HepG2 (cell line): ENCODE data around the gene SMTN. TPM values are rescaled to one million over a fixed set of nuclear protein-coding genes. Genes with fewer than 3 reads are reported as not detected.

Source experiments
- AGO2 ChIP-seq: fragments of 200-400 bp; formaldehyde crosslinking; optimal IDR thresholded peaks from 2 replicates; pipeline ENCODE3; 2017; ENCODE audit warnings: mild to moderate bottlenecking, low read depth, low read length, moderate library complexity
- FOXO1 ChIP-seq: sonication (generic); formaldehyde crosslinking; IDR thresholded peaks from 2 replicates; pipeline ENCODE4 v1.4.0; 2020; ENCODE audit warnings: missing genetic modification reagents
- POLR2G ChIP-seq: fragments of 200-400 bp; formaldehyde crosslinking; IDR thresholded peaks from 2 replicates; pipeline ENCODE4 v1.6.1; 2018; ENCODE audit warnings: mild to moderate bottlenecking, low read depth, low read length, moderate library complexity
- RARA ChIP-seq: IDR thresholded peaks from 2 replicates; pipeline ENCODE4 v1.6.1; 2016; ENCODE audit warnings: missing genetic modification reagents, missing compliant biosample characterization
- REPIN1 ChIP-seq: sonication (generic); formaldehyde crosslinking; IDR thresholded peaks from 2 replicates; pipeline ENCODE4 v1.8.0; 2022; ENCODE audit warnings: missing genetic modification reagents, low read depth, mild to moderate bottlenecking, borderline replicate concordance
- ZBTB4 ChIP-seq: sonication (generic); formaldehyde crosslinking; IDR thresholded peaks from 2 replicates; pipeline ENCODE4 v1.4.0; 2020; ENCODE audit warnings: missing genetic modification reagents, mild to moderate bottlenecking, borderline replicate concordance
- ZNF567 ChIP-seq: sonication (generic); formaldehyde crosslinking; IDR thresholded peaks from 2 replicates; pipeline ENCODE4 v1.8.1; 2023; ENCODE audit warnings: mild to moderate bottlenecking, missing genetic modification reagents, borderline replicate concordance
- ZNF782 ChIP-seq: sonication (generic); formaldehyde crosslinking; IDR thresholded peaks from 2 replicates; pipeline ENCODE4 v1.4.0; 2020; ENCODE audit warnings: missing genetic modification reagents, mild to moderate bottlenecking, borderline replicate concordance
- polyA plus RNA-seq, 8 experiments: library from polyadenylated mRNA; depleted of rRNA in 3 of 8; stranded (reverse) in 7 of 8; unstranded in 1 of 8; fragments of >200 nt; fragmentation: Illumina TruSeq in 4 of 8; extraction: Trizol in 4 of 8; gene quantifications; 2 replicates each; pipeline versions ENCODE4 v1.2.1 to v1.2.3, GENCODE V29; 2011 to 2016; ENCODE audit warnings: low read depth in 4 of 8, missing spikeins in 1 of 8, mixed read lengths in 1 of 8; ENCODE audit not compliant: insufficient read depth in 1 of 8
- total RNA-seq, 5 experiments: library from RNA; depleted of rRNA; stranded (reverse); fragments of >200 nt; fragmentation: Illumina TruSeq; extraction: Trizol; gene quantifications; 2 replicates each; pipeline ENCODE4 v1.2.3, GENCODE V29; 2016; ENCODE audit warnings: low read depth in 1 of 5
- TF ChIP-seq, protein P1 (sequence below): sonication (generic); formaldehyde crosslinking; IDR thresholded peaks from 2 replicates; pipeline ENCODE4 v1.4.0; 2020; ENCODE audit warnings: missing genetic modification reagents
- TF ChIP-seq, protein P2 (sequence below): IDR thresholded peaks from 2 replicates; pipeline ENCODE4 v1.6.1; 2016; ENCODE audit warnings: low read depth, missing genetic modification reagents, missing compliant biosample characterization

Gene SMTN
- total and polyA plus RNA-seq, 2 of the 13 experiments (the other 11 are each of a cell fraction or from before 2014, with no cell fraction given), result 14.7 to 26.1 TPM

DNA sequence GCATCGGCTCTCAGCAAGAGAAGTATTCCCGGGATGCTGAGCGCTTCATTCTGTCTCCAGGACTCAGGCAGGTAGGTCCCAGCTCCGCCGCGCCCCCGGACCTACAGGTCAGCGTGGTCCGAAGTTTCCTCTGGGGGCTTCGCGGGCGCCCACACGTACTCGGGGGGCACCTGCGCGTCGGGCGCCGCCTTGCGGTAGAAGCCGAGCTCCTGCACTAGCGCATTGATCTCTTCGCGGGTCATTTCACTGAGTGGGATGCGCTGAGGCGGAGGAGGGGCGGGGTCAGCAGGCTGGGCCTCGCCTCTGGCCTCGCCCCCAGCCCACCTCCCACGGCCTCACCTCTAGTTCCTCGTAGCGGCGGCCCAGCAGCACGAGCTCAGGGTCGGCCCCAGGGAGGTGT lies 23.8 kb downstream of the SMTN start (continued):
- peak; percentile 24; the same call in 1 of the 2 replicates for TF ChIP-seq POLR2G
- no peak for TF ChIP-seq ZBTB4 (CRISPR knock-in tag)
- no peak for TF ChIP-seq FOXO1 (CRISPR knock-in tag)
- no peak for TF ChIP-seq ZNF567
- TF ChIP-seq, protein P1, sequence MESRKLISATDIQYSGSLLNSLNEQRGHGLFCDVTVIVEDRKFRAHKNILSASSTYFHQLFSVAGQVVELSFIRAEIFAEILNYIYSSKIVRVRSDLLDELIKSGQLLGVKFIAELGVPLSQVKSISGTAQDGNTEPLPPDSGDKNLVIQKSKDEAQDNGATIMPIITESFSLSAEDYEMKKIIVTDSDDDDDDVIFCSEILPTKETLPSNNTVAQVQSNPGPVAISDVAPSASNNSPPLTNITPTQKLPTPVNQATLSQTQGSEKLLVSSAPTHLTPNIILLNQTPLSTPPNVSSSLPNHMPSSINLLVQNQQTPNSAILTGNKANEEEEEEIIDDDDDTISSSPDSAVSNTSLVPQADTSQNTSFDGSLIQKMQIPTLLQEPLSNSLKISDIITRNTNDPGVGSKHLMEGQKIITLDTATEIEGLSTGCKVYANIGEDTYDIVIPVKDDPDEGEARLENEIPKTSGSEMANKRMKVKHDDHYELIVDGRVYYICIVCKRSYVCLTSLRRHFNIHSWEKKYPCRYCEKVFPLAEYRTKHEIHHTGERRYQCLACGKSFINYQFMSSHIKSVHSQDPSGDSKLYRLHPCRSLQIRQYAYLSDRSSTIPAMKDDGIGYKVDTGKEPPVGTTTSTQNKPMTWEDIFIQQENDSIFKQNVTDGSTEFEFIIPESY, result peak; percentile 65
- TF ChIP-seq ZNF782 (CRISPR knock-in tag), result no peak
- TF ChIP-seq REPIN1 (CRISPR knock-in tag), result no peak
- peak; percentile 78 for TF ChIP-seq AGO2
- TF ChIP-seq RARA (CRISPR knock-in tag), result no peak
- TF ChIP-seq, protein P2, sequence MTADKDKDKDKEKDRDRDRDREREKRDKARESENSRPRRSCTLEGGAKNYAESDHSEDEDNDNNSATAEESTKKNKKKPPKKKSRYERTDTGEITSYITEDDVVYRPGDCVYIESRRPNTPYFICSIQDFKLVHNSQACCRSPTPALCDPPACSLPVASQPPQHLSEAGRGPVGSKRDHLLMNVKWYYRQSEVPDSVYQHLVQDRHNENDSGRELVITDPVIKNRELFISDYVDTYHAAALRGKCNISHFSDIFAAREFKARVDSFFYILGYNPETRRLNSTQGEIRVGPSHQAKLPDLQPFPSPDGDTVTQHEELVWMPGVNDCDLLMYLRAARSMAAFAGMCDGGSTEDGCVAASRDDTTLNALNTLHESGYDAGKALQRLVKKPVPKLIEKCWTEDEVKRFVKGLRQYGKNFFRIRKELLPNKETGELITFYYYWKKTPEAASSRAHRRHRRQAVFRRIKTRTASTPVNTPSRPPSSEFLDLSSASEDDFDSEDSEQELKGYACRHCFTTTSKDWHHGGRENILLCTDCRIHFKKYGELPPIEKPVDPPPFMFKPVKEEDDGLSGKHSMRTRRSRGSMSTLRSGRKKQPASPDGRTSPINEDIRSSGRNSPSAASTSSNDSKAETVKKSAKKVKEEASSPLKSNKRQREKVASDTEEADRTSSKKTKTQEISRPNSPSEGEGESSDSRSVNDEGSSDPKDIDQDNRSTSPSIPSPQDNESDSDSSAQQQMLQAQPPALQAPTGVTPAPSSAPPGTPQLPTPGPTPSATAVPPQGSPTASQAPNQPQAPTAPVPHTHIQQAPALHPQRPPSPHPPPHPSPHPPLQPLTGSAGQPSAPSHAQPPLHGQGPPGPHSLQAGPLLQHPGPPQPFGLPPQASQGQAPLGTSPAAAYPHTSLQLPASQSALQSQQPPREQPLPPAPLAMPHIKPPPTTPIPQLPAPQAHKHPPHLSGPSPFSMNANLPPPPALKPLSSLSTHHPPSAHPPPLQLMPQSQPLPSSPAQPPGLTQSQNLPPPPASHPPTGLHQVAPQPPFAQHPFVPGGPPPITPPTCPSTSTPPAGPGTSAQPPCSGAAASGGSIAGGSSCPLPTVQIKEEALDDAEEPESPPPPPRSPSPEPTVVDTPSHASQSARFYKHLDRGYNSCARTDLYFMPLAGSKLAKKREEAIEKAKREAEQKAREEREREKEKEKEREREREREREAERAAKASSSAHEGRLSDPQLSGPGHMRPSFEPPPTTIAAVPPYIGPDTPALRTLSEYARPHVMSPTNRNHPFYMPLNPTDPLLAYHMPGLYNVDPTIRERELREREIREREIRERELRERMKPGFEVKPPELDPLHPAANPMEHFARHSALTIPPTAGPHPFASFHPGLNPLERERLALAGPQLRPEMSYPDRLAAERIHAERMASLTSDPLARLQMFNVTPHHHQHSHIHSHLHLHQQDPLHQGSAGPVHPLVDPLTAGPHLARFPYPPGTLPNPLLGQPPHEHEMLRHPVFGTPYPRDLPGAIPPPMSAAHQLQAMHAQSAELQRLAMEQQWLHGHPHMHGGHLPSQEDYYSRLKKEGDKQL, result no peak
